Stimulated activated CD4-positive, alpha-beta T cell treated with anti-CD3 and anti-CD28 coated beads, Interleukin-1b, Interleukin-23, amount 100 ng/mL, for 24 hours (primary cell): Measurements from ENCODE around the gene GNE.

ENCODE experiments used
- DNase-seq, 4 experiments: peaks; one replicate each; pipeline ENCODE4 v3.0.0-alpha.2; 2020; ENCODE audit warnings: low read depth in 4 of 4, low spot score in 1 of 4

The GNE gene

GRCh38 chr9:36170531-36170930 lies 87.7 kb downstream of the GNE start:
- DNase-seq, result no peak

DNA sequence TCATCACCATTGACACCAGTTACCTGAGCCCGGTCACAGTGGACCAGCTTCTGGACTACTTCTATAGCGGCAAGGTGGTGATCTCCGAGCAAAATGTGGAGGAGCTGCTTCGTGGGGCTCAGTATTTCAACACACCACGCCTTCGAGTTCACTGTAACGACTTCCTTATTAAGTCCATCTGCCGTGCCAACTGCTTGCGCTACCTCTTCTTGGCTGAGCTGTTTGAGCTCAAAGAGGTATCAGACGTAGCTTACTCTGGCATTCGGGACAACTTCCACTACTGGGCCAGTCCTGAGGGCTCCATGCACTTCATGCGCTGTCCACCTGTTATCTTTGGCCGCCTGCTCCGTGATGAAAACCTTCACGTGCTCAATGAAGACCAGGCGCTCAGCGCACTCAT lies 88.5 kb downstream of the GNE start:
- no peak for DNase-seq

GRCh38 chr9:36169166-36169565 lies 89.1 kb downstream of the GNE start, which contains the start of gene CCIN:
Gene CCIN (plus strand): TSS chr9:36169388. CDS start chr9:36169503, 115 bp downstream.
- DNase-seq, result no peak

DNA sequence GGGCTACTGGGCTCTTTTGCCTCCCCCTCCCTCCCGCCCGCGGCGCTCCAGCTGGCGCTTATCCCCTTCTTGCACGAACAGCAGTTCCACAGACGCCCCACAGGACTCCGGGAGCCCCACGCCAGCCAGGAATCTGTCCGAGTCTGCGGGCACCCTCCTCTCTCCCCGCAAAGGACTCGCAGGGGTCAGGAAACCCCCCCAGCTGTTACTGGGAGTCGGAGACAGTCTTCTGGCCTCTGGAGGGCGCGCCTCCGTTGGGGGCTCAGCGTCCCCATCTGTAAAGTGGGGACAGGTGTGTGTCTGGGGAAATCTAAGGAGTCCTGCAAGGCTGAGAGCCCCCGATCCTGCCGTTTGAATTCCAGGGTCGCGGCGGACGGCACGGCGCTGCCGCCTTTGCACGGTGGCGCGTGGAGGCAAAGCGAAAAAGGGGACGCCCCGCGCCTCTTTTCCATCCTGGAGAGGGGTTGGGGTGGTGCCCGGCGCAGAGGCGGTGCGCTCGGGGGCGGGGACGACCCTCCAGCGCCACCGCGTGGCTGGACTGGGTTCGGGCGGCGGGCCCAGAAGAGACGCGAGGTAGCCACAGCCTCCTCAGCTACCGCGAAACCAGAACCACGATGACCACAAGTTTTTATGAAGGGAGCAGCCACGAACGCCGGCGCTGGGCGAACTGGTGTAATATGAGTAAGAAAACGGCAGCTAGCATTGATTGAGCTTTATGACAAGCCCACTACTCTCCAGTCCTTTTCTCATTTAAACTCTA lies 91.9 kb downstream of the GNE start:
- DNase-seq, result peak; percentile 61 to 81 (median 71)

- DNase-seq, result no peak
These were observed 92.5 kb downstream of the GNE start for GRCh38 chr9:36165826-36166167.

DNA sequence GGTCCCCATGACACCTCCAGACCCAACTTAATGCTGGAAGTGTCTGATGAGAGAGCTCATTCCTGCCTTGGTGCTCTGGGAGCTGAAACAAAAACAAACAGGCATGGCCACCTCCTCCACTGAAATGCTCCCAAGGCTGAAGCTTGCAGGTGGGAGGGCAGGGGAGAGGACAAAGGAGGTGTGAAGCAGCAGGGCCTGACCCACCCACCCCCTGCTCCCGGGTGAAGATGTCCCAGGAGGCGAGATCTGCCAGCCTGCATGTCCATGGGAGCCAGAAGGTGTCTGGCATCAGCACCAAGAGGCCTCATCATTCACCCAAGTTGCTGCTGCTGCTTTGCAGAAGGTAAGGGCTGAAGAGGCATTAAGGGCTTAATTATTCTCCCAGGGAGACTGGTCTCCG lies 93.3 kb downstream of the GNE start:
- DNase-seq, result no peak
